GM18951 (cell line): ENCODE results near the gene COBL.

ENCODE experiments used
- POLR2A ChIP-seq: IDR thresholded peaks from 4 replicates; pipeline ENCODE4 v1.6.1; 2011; ENCODE audit warnings: mild to moderate bottlenecking; ENCODE audit not compliant: insufficient read length, insufficient read depth; ENCODE audit errors: extremely low read depth
- in situ Hi-C: fragments of 300-500 bp; cut with MboI; formaldehyde crosslinking; loops from one replicate; pipeline ENCODE4 v1.12.0; 2022; ENCODE audit warnings: low sequenced_read_pairs, mixed read lengths, inconsistent platforms; ENCODE audit not compliant: unreplicated experiment

COBL gene

GRCh38 chr7:51290702-51291540 lies 25.7 kb downstream of the COBL start:
- no peak for TF ChIP-seq POLR2A
- in situ Hi-C loops = no loop called here

- no peak for TF ChIP-seq POLR2A
- in situ Hi-C loops = no loop called here
These were observed 26.3 kb downstream of the COBL start for GRCh38 chr7:51290304-51290637.

GRCh38 chr7:51289623-51290303 lies 26.8 kb downstream of the COBL start:
- no peak for TF ChIP-seq POLR2A
- in situ Hi-C loops = no loop called here

GRCh38 chr7:51288896-51289622 lies 27.6 kb downstream of the COBL start:
- no peak for TF ChIP-seq POLR2A
- in situ Hi-C loops = no loop called here

GRCh38 chr7:51286401-51286800 lies 30.2 kb downstream of the COBL start:
- no peak for TF ChIP-seq POLR2A
- in situ Hi-C loops = no loop called here

- in situ Hi-C loops = no loop called here
- TF ChIP-seq POLR2A = no peak
These were observed 36.5 kb downstream of the COBL start for GRCh38 chr7:51280156-51280555.

- in situ Hi-C loops = no loop called here
- no peak for TF ChIP-seq POLR2A
These were observed 37.1 kb downstream of the COBL start for GRCh38 chr7:51279391-51280023.

- no peak for TF ChIP-seq POLR2A
- in situ Hi-C loops = no loop called here
These were observed 37.8 kb downstream of the COBL start for GRCh38 chr7:51278797-51279196.

- TF ChIP-seq POLR2A = no peak
- in situ Hi-C loops = no loop called here
These were observed 39.6 kb downstream of the COBL start for GRCh38 chr7:51276967-51277366.

GRCh38 chr7:51276091-51276605 lies 40.5 kb downstream of the COBL start:
- no peak for TF ChIP-seq POLR2A
- in situ Hi-C loops = no loop called here

- no peak for TF ChIP-seq POLR2A
- in situ Hi-C loops = no loop called here
These were observed 41.1 kb downstream of the COBL start for GRCh38 chr7:51275532-51275931.

GRCh38 chr7:51274955-51275354 lies 41.7 kb downstream of the COBL start:
- TF ChIP-seq POLR2A = no peak
- in situ Hi-C loops = no loop called here

GRCh38 chr7:51274001-51274400 lies 42.6 kb downstream of the COBL start:
- TF ChIP-seq POLR2A = no peak
- in situ Hi-C loops = no loop called here
